ENCODE data around the gene RRP15.
"Not testable (repeated sequence)": the region's sequence is repeated elsewhere in the genome, so short reads cannot be mapped to it uniquely, and the experiment has no call there.

The RRP15 gene

GRCh38 chr1:218297867-218298266 is 12.8 kb downstream of the RRP15 start:
- DNase-seq, result no peak

GRCh38 chr1:218298398-218298797 is 13.3 kb downstream of the RRP15 start:
- DNase-seq, result no peak

- DNase-seq, result peak; percentile 1
Measured at GRCh38 chr1:218299416-218299815, 14.3 kb downstream of the RRP15 start.

- no peak for DNase-seq
Measured at GRCh38 chr1:218301217-218301616, 16.1 kb downstream of the RRP15 start.

- no peak for DNase-seq
Measured at GRCh38 chr1:218302155-218302554, 17.1 kb downstream of the RRP15 start.

GRCh38 chr1:218303176-218303879 is 18.2 kb downstream of the RRP15 start:
- DNase-seq, result no peak

GRCh38 chr1:218304281-218305039 is 19.4 kb downstream of the RRP15 start:
- DNase-seq, result peak; percentile 74

GRCh38 chr1:218305472-218306064 is 20.5 kb downstream of the RRP15 start:
- no peak for DNase-seq

- no peak for DNase-seq
Measured at GRCh38 chr1:218312509-218312908, 27.4 kb downstream of the RRP15 start.

- no peak for DNase-seq
Measured at GRCh38 chr1:218314316-218314715, 29.2 kb downstream of the RRP15 start.

GRCh38 chr1:218315638-218316037 is 30.5 kb downstream of the RRP15 start:
- DNase-seq, result no peak

GRCh38 chr1:218317061-218317460 is 32.0 kb downstream of the RRP15 start:
- no peak for DNase-seq

- not testable (repeated sequence) for DNase-seq
Measured at GRCh38 chr1:218320182-218320581, 35.1 kb downstream of the RRP15 start.

GRCh38 chr1:218322762-218323161 is 37.7 kb downstream of the RRP15 start:
- no peak for DNase-seq

GRCh38 chr1:218323568-218324225 is 38.6 kb downstream of the RRP15 start:
- no peak for DNase-seq

- no peak for DNase-seq
Measured at GRCh38 chr1:218324226-218324580, 39.1 kb downstream of the RRP15 start.

GRCh38 chr1:218328769-218329168 is 43.7 kb downstream of the RRP15 start:
- DNase-seq, result no peak

- DNase-seq, result peak; percentile 41
Measured at GRCh38 chr1:218330043-218330623, 45.0 kb downstream of the RRP15 start.

- DNase-seq, result no peak
Measured at GRCh38 chr1:218332416-218332815, 47.3 kb downstream of the RRP15 start.

- DNase-seq, result peak; percentile 63
Measured at GRCh38 chr1:218336328-218336727, 51.2 kb downstream of the RRP15 start.

GRCh38 chr1:218339267-218339831 is 54.3 kb downstream of the RRP15 start:
- no peak for DNase-seq

GRCh38 chr1:218341325-218341724 is 56.2 kb downstream of the RRP15 start:
- DNase-seq, result no peak

GRCh38 chr1:218342091-218342490 is 57.0 kb downstream of the RRP15 start:
- DNase-seq, result no peak

Data from NCI-H1417 treated with DMSO at 0.1 percent for 48 hours (cell line).